Astrocyte (in vitro differentiated cells and primary cell): ENCODE data around the gene MACC1.

Experiments used
- EZH2 ChIP-seq: IDR thresholded peaks from 2 replicates; pipeline ENCODE4 v1.6.1; 2012; ENCODE audit warnings: mild to moderate bottlenecking, low read length, inconsistent platforms; ENCODE audit not compliant: insufficient read depth
- TF ChIP-seq, protein P1 (sequence below): IDR thresholded peaks from 2 replicates; pipeline ENCODE4 v1.5.1; 2011; ENCODE audit warnings: low read depth, mild to moderate bottlenecking, inconsistent platforms, low read length, moderate library complexity; ENCODE audit not compliant: insufficient read depth

- TF ChIP-seq, protein P1, sequence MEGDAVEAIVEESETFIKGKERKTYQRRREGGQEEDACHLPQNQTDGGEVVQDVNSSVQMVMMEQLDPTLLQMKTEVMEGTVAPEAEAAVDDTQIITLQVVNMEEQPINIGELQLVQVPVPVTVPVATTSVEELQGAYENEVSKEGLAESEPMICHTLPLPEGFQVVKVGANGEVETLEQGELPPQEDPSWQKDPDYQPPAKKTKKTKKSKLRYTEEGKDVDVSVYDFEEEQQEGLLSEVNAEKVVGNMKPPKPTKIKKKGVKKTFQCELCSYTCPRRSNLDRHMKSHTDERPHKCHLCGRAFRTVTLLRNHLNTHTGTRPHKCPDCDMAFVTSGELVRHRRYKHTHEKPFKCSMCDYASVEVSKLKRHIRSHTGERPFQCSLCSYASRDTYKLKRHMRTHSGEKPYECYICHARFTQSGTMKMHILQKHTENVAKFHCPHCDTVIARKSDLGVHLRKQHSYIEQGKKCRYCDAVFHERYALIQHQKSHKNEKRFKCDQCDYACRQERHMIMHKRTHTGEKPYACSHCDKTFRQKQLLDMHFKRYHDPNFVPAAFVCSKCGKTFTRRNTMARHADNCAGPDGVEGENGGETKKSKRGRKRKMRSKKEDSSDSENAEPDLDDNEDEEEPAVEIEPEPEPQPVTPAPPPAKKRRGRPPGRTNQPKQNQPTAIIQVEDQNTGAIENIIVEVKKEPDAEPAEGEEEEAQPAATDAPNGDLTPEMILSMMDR = no peak
- TF ChIP-seq EZH2 = no peak
Observed at GRCh38 chr7:20206104-20206896, 10.9 kb downstream of the MACC1 start.
